IMR-90 (cell line): Measurements from ENCODE around the gene CASKIN1.

Source experiments
- BHLHE40 ChIP-seq: fragments of 150-350 bp; IDR thresholded peaks from 2 replicates; pipeline ENCODE4 v1.6.1; 2016; ENCODE audit warnings: mild to moderate bottlenecking, low read depth, low read length
- CHD1 ChIP-seq: IDR thresholded peaks from 2 replicates; pipeline ENCODE4 v1.6.1; 2012; ENCODE audit warnings: low read depth, low read length, improper control_type of control experiment
- POLR2A ChIP-seq: IDR thresholded peaks from 2 replicates; pipeline ENCODE4 v1.6.1; 2012; ENCODE audit warnings: mild to moderate bottlenecking, low read depth, low read length
- RCOR1 ChIP-seq: IDR thresholded peaks from 2 replicates; pipeline ENCODE4 v1.6.1; 2012; ENCODE audit warnings: mild to moderate bottlenecking, low read length, improper control_type of control experiment; ENCODE audit not compliant: insufficient replicate concordance
- TF ChIP-seq, protein P1 (sequence below): conservative IDR thresholded peaks from 2 replicates; pipeline ENCODE4 v1.5.1; 2012; ENCODE audit warnings: mild to moderate bottlenecking, low read depth, low read length, improper control_type of control experiment

DNA sequence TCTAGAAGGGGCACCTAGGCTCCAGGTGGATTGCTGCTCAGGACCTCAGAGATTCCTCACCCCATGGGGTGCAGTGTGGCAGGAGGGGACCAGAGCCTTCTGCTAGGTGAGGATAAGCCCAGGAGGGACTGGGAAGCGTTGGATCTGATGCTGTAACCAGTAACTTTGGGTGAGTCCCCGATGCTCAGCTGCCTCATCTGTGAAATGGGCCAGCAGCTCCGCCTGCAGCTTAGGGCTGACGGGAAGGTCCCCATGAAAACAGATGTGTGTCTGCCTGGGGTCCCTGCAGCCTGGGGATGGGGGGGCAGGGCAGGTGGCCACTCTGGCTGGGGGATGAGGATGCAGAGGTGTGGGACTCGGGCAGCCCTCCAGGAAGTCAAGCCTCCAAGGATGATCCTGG lies 2.7 kb upstream of the CASKIN1 start:
- TF ChIP-seq POLR2A = no peak
- TF ChIP-seq, protein P1, sequence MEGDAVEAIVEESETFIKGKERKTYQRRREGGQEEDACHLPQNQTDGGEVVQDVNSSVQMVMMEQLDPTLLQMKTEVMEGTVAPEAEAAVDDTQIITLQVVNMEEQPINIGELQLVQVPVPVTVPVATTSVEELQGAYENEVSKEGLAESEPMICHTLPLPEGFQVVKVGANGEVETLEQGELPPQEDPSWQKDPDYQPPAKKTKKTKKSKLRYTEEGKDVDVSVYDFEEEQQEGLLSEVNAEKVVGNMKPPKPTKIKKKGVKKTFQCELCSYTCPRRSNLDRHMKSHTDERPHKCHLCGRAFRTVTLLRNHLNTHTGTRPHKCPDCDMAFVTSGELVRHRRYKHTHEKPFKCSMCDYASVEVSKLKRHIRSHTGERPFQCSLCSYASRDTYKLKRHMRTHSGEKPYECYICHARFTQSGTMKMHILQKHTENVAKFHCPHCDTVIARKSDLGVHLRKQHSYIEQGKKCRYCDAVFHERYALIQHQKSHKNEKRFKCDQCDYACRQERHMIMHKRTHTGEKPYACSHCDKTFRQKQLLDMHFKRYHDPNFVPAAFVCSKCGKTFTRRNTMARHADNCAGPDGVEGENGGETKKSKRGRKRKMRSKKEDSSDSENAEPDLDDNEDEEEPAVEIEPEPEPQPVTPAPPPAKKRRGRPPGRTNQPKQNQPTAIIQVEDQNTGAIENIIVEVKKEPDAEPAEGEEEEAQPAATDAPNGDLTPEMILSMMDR = no peak
- no peak for TF ChIP-seq BHLHE40
- no peak for TF ChIP-seq RCOR1
- TF ChIP-seq CHD1 = no peak
